MM.1S (cell line): ENCODE results near the gene STAT3.

Source experiments
- DNase-seq: peaks from one replicate; pipeline ENCODE4 v3.0.0-alpha.2; 2015
- H2AFZ ChIP-seq: fragments of 300-600 bp; sonication (generic); 2 replicates; pipeline ENCODE4 v1.6.0; 2016; ENCODE audit warnings: antibody characterized with exemption, low read length
- H3F3A ChIP-seq: fragments of 300-600 bp; sonication (generic); 2 replicates; pipeline ENCODE4 v1.6.1; 2016; ENCODE audit warnings: mild to moderate bottlenecking, antibody characterized with exemption, low read length, moderate library complexity, mixed read lengths; ENCODE audit not compliant: insufficient read depth
- H3K27ac ChIP-seq: fragments of 300-600 bp; sonication (generic); 2 replicates; pipeline ENCODE4 v1.5.1; 2016; ENCODE audit warnings: mild to moderate bottlenecking, low read length
- H3K27me3 ChIP-seq: fragments of 300-600 bp; sonication (generic); replicated peaks from 2 replicates; pipeline ENCODE4 v1.6.0; 2016; ENCODE audit warnings: low read length; ENCODE audit not compliant: insufficient read depth
- H3K36me3 ChIP-seq: fragments of 300-600 bp; sonication (generic); replicated peaks from 2 replicates; pipeline ENCODE4 v1.6.1; 2016; ENCODE audit warnings: mild to moderate bottlenecking, low read length, mixed read lengths; ENCODE audit not compliant: insufficient read depth
- H3K4me1 ChIP-seq: fragments of 300-600 bp; sonication (generic); 2 replicates; pipeline ENCODE4 v1.6.1; 2016; ENCODE audit warnings: low read length, mixed read lengths
- H3K4me2 ChIP-seq: fragments of 300-600 bp; sonication (generic); 2 replicates; pipeline ENCODE4 v1.6.0; 2016; ENCODE audit warnings: low read depth, low read length
- H3K4me3 ChIP-seq: fragments of 300-600 bp; sonication (generic); 2 replicates; pipeline ENCODE4 v1.5.1; 2016; ENCODE audit warnings: low read length, mixed read lengths
- H3K79me2 ChIP-seq: fragments of 300-600 bp; sonication (generic); 2 replicates; pipeline ENCODE4 v1.6.1; 2016; ENCODE audit warnings: mixed run types, low read length, mixed read lengths
- H3K9ac ChIP-seq: fragments of 300-600 bp; sonication (generic); 2 replicates; pipeline ENCODE4 v1.6.1; 2016; ENCODE audit warnings: low read length, mixed read lengths
- H3K9me2 ChIP-seq: fragments of 300-600 bp; sonication (generic); replicated peaks from 2 replicates; pipeline ENCODE4 v1.6.1; 2016; ENCODE audit warnings: mild to moderate bottlenecking, low read length, mixed read lengths; ENCODE audit not compliant: insufficient read depth
- H3K9me3 ChIP-seq: fragments of 300-600 bp; sonication (generic); replicated peaks from 2 replicates; pipeline ENCODE4 v1.6.1; 2016; ENCODE audit warnings: mild to moderate bottlenecking, low read length, mixed read lengths; ENCODE audit not compliant: insufficient read depth
- H4K20me1 ChIP-seq: fragments of 300-600 bp; sonication (generic); 2 replicates; pipeline ENCODE4 v1.6.1; 2016; ENCODE audit warnings: mild to moderate bottlenecking, low read length, moderate library complexity, mixed read lengths; ENCODE audit not compliant: insufficient read depth
- CTCF ChIP-seq: fragments of 300-600 bp; sonication (generic); IDR thresholded peaks from 2 replicates; pipeline ENCODE4 v1.5.1; 2016; ENCODE audit warnings: antibody characterized with exemption, low read length, mixed read lengths
- EZH2 ChIP-seq: fragments of 300-600 bp; sonication (generic); optimal IDR thresholded peaks from 2 replicates; pipeline ENCODE3; 2017; ENCODE audit warnings: low read depth, mild to moderate bottlenecking, antibody characterized with exemption, low read length, mixed read lengths
- EZH2phosphoT487 ChIP-seq: fragments of 300-600 bp; sonication (generic); IDR thresholded peaks from 2 replicates; pipeline ENCODE4 v1.6.1; 2018; ENCODE audit warnings: antibody characterized with exemption, low read length

STAT3 gene

GRCh38 chr17:42365136-42365535 is 23.1 kb downstream of the STAT3 start:
- no peak for TF ChIP-seq EZH2phosphoT487
- TF ChIP-seq CTCF: no peak
- TF ChIP-seq EZH2: no peak
- H3K36me3 ChIP-seq: no peaks in the 10 kb centered on the region
- H3K4me3 ChIP-seq: no peak overlapping the region
- H3K79me2 ChIP-seq: peaks cover 27% of the 10 kb centered on the region
- H4K20me1 ChIP-seq: no peaks in the 10 kb centered on the region
- no peak for DNase-seq
- no peaks in the 10 kb centered on the region for H3K4me1 ChIP-seq
- H2AFZ ChIP-seq: no peak overlapping the region
- no peak overlapping the region for H3K9ac ChIP-seq
- no peaks in the 10 kb centered on the region for H3K27me3 ChIP-seq
- H3K9me3 ChIP-seq: no peaks in the 10 kb centered on the region
- H3K9me2 ChIP-seq: no peaks in the 10 kb centered on the region
- no peak overlapping the region for H3K4me2 ChIP-seq
- H3F3A ChIP-seq: no peaks in the 10 kb centered on the region
- H3K27ac ChIP-seq: no peak overlapping the region

- H2AFZ ChIP-seq: no peak overlapping the region
- no peak for TF ChIP-seq EZH2
- no peak for TF ChIP-seq EZH2phosphoT487
- no peak for TF ChIP-seq CTCF
- H3K79me2 ChIP-seq: peaks cover 27% of the 10 kb centered on the region
- no peak overlapping the region for H3K9ac ChIP-seq
- H3K27ac ChIP-seq: no peak overlapping the region
- no peak overlapping the region for H3K4me2 ChIP-seq
- DNase-seq: no peak
- H3K9me3 ChIP-seq: no peaks in the 10 kb centered on the region
- no peaks in the 10 kb centered on the region for H4K20me1 ChIP-seq
- H3K27me3 ChIP-seq: no peaks in the 10 kb centered on the region
- no peaks in the 10 kb centered on the region for H3K9me2 ChIP-seq
- H3K4me1 ChIP-seq: no peaks in the 10 kb centered on the region
- H3K36me3 ChIP-seq: no peaks in the 10 kb centered on the region
- H3K4me3 ChIP-seq: no peak overlapping the region
- H3F3A ChIP-seq: no peaks in the 10 kb centered on the region
Observed at GRCh38 chr17:42363767-42364585, 24.3 kb downstream of the STAT3 start.

GRCh38 chr17:42363231-42363630 is 25.0 kb downstream of the STAT3 start:
- H3K79me2 ChIP-seq: peaks cover 27% of the 10 kb centered on the region
- no peak overlapping the region for H3K4me2 ChIP-seq
- no peak overlapping the region for H3K9ac ChIP-seq
- no peak overlapping the region for H3K4me3 ChIP-seq
- no peaks in the 10 kb centered on the region for H4K20me1 ChIP-seq
- no peaks in the 10 kb centered on the region for H3K27me3 ChIP-seq
- no peaks in the 10 kb centered on the region for H3K9me3 ChIP-seq
- DNase-seq: no peak
- no peak for TF ChIP-seq CTCF
- TF ChIP-seq EZH2phosphoT487: no peak
- no peak for TF ChIP-seq EZH2
- H3K9me2 ChIP-seq: no peaks in the 10 kb centered on the region
- no peaks in the 10 kb centered on the region for H3F3A ChIP-seq
- no peaks in the 10 kb centered on the region for H3K4me1 ChIP-seq
- H3K36me3 ChIP-seq: no peaks in the 10 kb centered on the region
- no peak overlapping the region for H2AFZ ChIP-seq
- H3K27ac ChIP-seq: no peak overlapping the region
